RKO (cell line): ENCODE results near the gene KCTD8.

Source experiments
- DNase-seq: peaks from one replicate; pipeline ENCODE4 v3.0.0-alpha.2; 2016; ENCODE audit warnings: low spot score

KCTD8 gene

DNA sequence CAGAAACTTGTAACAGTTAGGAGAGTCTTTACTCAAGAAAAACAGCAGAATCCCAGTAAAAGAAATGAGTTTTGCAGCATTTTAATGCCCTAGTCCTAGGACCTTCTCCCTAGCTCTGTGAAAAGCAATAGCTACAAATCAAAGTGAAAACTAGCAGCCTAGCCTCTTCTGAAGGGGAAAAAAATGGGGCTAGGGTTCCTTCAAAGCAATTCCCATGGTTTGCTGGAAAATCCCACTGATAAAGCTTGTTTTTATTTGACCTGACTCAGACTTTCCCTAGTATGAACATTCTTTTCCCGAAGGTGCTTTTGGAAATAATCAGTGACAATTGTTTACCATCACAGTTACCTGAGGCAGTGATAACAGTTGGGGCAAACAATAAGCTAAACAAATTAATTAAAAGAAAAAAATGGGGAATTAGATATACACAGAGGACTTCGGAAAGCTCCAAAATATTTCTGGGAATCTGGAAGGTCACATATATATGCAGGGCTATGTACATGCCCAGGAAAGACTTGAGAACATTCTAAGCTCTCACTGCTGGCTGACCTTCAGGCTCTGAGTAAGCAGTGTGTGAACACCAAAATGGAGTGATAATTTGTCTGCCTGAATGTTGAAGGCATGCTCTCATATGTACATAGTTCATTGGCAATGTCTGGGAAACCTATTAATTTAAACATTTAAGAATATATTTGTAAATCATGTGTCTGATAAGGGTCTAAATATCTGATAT, 285.9 kb downstream of the KCTD8 start:
- DNase-seq = no peak

- DNase-seq = no peak
Observed at GRCh38 chr4:44161756-44162155, 286.9 kb downstream of the KCTD8 start.

GRCh38 chr4:44160776-44161367, 287.7 kb downstream of the KCTD8 start:
- no peak for DNase-seq

DNA sequence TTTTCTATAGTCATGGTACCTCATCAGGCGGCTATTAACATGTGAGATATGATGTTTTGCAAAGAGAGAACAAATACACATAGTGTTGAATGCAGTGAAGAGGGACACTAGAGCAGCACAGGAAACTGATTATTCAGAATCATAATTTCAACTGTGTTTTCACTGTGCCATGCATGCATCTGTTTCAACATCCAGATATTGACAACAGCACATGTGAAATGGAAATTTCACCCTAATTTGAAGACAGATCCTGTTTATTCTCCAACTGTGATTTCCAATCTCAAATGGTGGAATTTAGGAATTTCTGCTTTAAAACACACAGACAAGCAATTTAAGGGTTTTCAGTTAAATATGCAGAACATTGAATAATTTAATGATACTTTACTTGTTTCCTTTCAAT, 288.6 kb downstream of the KCTD8 start:
- DNase-seq = no peak

- DNase-seq = no peak
Observed at GRCh38 chr4:44157611-44158277, 290.9 kb downstream of the KCTD8 start.

- peak; percentile 2 for DNase-seq
Observed at GRCh38 chr4:44150091-44150576, 298.5 kb downstream of the KCTD8 start.

GRCh38 chr4:44149282-44149681, 299.3 kb downstream of the KCTD8 start:
- DNase-seq = no peak

DNA sequence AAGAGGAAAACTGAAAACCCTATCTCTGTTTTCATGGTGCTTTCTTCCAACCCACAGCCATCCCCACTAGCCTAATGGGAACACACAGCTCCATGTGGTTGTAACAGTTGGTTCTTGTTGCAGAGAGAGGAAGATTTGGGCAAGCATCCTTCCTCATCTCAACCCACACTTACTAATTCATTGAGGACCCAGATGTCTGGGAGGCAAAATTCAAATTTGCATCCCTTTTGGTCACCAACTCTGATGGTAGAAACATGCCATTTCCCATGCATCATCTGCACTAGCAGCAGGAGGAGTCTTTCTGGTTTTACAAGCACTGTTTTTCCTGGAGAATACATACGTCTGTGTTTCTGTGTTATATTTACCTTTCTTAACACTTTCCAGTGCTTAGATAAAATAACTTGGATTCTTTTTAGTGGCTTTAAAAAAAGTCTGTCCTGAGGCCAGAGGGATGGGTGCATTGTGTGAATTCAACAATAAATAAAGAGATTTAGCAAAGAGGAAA, 301.0 kb downstream of the KCTD8 start:
- no peak for DNase-seq

DNA sequence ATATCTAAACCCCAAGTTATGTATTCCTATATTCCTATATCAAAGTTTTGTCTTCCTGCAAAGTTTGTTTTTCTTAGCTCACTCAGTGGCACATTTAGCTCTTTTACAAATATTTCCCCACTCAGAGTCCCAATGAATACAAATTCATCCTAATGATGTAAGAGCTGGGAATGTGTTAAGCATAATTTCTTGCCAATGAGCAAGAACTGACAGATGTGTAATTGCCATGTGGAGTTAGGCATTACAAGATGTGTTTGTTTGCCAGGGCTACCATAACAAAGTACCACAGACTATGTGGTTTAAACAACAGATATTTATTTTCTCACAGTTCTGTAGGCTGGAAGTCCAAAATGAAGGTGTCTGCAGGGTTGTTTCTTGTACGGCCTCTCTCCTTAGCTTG, 302.1 kb downstream of the KCTD8 start:
- DNase-seq = no peak

- DNase-seq = peak; percentile 47
Observed at GRCh38 chr4:44145868-44146267, 302.7 kb downstream of the KCTD8 start.

DNA sequence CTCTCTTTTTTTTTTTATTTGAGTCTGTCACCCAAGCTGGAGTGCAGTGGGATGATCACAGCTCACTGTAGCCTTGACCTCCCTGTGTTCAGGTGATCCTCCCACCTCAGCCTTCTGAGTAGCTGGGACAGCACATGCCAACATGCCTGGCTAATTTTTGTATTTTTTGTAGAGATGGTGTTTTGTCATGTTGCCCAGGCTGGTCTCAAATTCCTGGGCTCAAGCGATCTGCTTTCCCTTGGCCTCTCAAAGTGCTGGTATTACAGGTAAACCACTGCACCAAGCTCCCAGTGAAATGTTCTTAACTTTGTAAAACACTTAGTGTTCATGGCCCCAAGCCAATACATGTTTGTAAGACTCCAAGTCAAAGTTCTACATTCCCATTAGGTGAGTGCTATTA, 316.1 kb downstream of the KCTD8 start:
- no peak for DNase-seq
